HG03575 (cell line): ENCODE measurements around the gene PSME1.

ENCODE experiments used
- ATAC-seq: cut with Tn5 transposase; IDR thresholded peaks from one replicate; pipeline ENCODE4 v1.9.1; 2021; ENCODE audit not compliant: unreplicated experiment, insufficient number of reproducible peaks, low FRiP score; ENCODE audit errors: extremely low read depth

Gene PSME1

DNA sequence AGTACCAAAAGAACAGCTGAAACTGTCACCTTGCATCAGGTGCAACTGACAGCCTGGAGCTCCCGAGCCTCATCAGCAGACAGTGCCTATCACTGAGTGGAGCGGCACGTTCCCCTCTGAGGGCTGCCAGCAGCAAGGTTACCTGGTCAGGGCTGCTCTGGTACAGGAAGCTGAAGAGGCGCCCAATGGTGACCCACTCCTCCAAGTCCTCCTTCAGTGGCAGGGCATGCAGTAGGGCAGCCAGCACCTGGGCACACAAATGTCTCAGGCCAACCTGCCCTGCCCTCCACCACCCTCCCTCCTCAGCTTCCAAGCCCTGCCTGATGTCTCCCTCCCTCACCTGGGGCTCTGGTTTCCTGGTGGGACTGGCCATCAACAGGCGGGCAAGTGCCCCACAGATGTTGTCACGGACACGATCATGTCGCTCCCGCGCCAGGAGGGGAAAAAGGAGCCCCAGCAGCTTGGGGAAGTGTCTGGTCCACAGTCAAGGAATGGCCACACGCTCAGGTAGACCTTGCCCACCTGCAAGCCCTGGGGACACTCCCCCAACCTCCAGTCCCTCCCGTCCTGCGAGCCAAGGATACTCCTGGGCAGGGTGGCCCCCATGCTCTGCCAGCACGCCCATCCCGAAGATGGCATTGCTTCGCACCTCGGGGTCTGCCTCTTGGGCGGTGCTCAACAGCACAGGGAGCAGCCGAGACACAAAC lies 45.5 kb downstream of the PSME1 start:
- ATAC-seq: no peak

DNA sequence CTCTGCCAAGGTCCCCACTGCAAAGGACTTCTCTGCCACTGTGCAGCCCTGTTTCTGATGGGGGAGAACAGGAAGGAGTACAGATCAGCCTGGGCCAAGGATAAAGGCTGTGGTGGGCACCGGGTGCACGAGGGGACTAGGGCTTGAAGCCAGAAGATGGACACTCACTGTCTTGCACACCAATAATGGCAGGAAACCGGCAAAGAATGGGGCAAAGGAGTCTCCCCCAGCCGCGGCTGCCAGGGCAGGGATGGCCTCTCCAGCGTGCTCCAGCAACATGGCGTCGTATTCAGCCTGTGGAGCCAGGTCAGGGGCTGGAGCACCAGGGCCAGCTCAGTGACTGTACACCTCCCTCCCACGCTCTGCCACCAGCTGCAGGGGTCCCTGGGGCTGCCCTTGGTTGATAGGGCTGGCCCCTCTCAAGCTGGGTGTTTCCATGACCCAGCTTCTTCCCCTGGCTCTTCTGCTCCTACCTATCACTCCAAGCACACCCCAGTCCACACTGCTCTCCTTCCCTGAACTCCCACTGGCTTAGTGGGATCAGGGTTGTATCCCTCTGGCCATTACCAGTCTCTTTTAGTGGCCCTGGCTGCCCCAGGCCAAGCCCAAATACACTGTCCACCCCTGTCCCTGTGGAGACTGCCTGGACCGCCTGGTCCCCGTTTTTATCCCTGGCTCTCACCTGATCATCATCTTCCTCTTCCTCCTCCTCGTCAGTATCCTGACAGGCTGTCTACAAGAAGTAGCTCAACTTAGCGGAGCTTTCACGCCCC lies 46.3 kb downstream of the PSME1 start:
- ATAC-seq: no peak

GRCh38 chr14:24183014-24183481 lies 47.1 kb downstream of the PSME1 start:
- no peak for ATAC-seq

- no peak for ATAC-seq
Measured at GRCh38 chr14:24184104-24184970, 48.3 kb downstream of the PSME1 start.

DNA sequence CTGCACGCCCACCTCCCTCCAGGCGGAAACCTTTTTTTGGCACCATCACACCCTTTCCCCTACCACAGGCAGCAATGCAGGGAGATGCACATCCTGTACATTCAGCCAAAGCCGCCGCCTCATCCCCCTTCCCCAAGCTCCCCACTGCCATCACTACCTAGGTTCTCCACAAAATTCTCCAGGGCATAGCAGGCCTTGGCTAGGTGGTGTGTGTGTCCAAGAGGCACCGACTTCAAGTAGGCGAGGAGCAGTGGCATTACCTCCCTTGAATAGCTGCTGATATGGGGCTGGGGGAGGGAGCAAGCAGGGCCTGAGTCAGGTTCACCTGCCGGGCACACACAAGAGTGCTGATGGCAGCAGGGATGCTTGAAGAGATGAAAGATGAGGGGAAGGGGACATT lies 49.0 kb downstream of the PSME1 start:
- ATAC-seq: no peak

GRCh38 chr14:24185741-24186140 lies 49.7 kb downstream of the PSME1 start:
- no peak for ATAC-seq

DNA sequence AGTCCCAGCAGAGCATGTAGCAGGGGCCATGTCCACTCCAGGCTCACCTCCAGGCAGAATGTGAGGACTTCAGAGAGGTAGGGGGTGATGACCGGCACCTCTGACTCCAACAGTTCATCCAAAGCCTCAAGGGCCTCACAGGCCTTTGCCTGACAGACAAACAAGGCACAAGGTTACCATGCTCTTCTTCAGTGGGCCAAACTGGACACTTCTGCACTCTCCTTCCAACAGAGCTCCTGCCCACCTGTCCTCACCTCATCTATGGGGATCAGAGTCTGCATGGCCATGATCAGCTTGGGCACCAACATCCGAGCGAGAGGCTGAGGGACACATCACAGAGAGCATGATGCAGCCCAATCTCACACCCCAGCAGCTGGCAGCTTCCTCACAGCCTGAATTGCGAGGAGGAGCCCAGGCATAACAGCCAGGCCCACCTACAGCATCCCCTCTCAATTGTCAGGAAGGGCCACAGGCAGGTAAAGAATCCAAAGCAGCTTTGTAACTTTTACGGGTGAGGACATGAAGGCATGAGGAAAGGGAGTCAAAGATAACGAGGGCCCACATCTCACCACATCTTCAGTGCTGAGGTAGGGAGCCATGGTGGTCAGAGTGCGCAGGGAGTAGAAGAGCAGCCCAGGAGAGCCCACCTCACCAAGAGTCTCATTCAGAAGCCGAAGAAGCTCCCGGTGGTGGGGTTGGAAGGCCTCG lies 51.0 kb downstream of the PSME1 start:
- ATAC-seq: no peak

DNA sequence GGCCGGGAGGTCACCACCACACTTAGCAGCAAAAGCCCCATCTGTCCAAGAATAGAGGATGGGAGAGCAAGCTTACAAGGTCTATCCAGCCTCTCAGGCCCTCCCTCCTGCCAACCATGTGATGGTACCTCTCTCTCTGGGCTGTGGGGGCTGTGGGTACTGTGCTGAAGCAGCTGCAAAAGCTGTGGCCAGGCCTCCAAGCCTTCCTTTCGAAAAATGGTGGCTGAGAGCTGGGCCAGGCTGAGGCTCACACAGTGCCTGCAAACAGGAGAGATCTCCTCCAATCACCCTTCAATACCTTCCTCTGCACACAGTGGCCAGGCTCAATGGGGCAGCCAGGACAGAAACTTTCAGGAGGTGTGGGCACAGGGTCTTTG lies 51.5 kb downstream of the PSME1 start:
- no peak for ATAC-seq
